Activated CD4-positive, alpha-beta T cell treated with anti-CD3 and anti-CD28 coated beads for 48 hours (primary cell): ENCODE results near the gene SMIM24.
"Not testable (repeated sequence)": the region's sequence is repeated elsewhere in the genome, so short reads cannot be mapped to it uniquely, and the experiment has no call there.

Source experiments
- DNase-seq: peaks from one replicate; pipeline ENCODE4 v3.0.0-alpha.2; 2020

The SMIM24 gene

GRCh38 chr19:3454656-3455392 is 25.5 kb downstream of the SMIM24 start:
- DNase-seq = no peak

- no peak for DNase-seq
These were observed 26.5 kb downstream of the SMIM24 start for GRCh38 chr19:3453840-3454239.

GRCh38 chr19:3452942-3453214 is 27.4 kb downstream of the SMIM24 start:
- not testable (repeated sequence) for DNase-seq

- no peak for DNase-seq
These were observed 28.0 kb downstream of the SMIM24 start for GRCh38 chr19:3452171-3452941.

- DNase-seq = no peak
These were observed 28.9 kb downstream of the SMIM24 start for GRCh38 chr19:3451451-3451866.

- DNase-seq = no peak
These were observed 29.4 kb downstream of the SMIM24 start for GRCh38 chr19:3450796-3451411.

GRCh38 chr19:3448616-3449334 is 31.6 kb downstream of the SMIM24 start:
- DNase-seq = no peak

- DNase-seq = not testable (repeated sequence)
These were observed 33.7 kb downstream of the SMIM24 start for GRCh38 chr19:3446657-3447056.

GRCh38 chr19:3444695-3445234 is 35.6 kb downstream of the SMIM24 start:
- no peak for DNase-seq

- DNase-seq = no peak
These were observed 36.3 kb downstream of the SMIM24 start for GRCh38 chr19:3443840-3444694.

- no peak for DNase-seq
These were observed 37.7 kb downstream of the SMIM24 start for GRCh38 chr19:3442487-3443071.

- DNase-seq = no peak
These were observed 38.4 kb downstream of the SMIM24 start for GRCh38 chr19:3441986-3442329.

GRCh38 chr19:3441089-3441985 is 39.0 kb downstream of the SMIM24 start:
- no peak for DNase-seq

- peak; percentile 73 for DNase-seq
These were observed 40.2 kb downstream of the SMIM24 start for GRCh38 chr19:3440082-3440481.

- peak; percentile 99 for DNase-seq
These were observed 45.4 kb downstream of the SMIM24 start for GRCh38 chr19:3434630-3435553.

GRCh38 chr19:3433805-3434540 is 46.4 kb downstream of the SMIM24 start:
- DNase-seq = no peak

GRCh38 chr19:3433313-3433712 is 47.0 kb downstream of the SMIM24 start:
- DNase-seq = no peak

- no peak for DNase-seq
These were observed 48.4 kb downstream of the SMIM24 start for GRCh38 chr19:3431760-3432397.

GRCh38 chr19:3430366-3430680 is 50.0 kb downstream of the SMIM24 start:
- DNase-seq = not testable (repeated sequence)
